Fibroblast of lung (primary cell): ENCODE measurements around the gene THRB. TPM values are rescaled to one million over a fixed set of nuclear protein-coding genes. Genes with fewer than 3 reads are reported as not detected.

Experiments used
- DNase-seq, 2 donors: peaks; one replicate each; pipeline versions ENCODE4 v3.0.0 to v3.0.0-alpha.2; 2010; ENCODE audit warnings: low read depth in 2 of 2
- H2AFZ ChIP-seq: 2 replicates; pipeline ENCODE4 v1.5.1; 2012; ENCODE audit warnings: low read length, control low read depth, inconsistent platforms
- H3K27ac ChIP-seq: 2 replicates; pipeline ENCODE4 v1.5.1; 2011; ENCODE audit warnings: low read length, control low read depth; ENCODE audit not compliant: insufficient read depth
- H3K27me3 ChIP-seq: 2 replicates; pipeline ENCODE4 v1.5.1; 2011; ENCODE audit warnings: mild to moderate bottlenecking, low read length; ENCODE audit not compliant: control insufficient read depth, insufficient read depth
- H3K36me3 ChIP-seq: 2 replicates; pipeline ENCODE4 v1.5.1; 2011; ENCODE audit warnings: low read length; ENCODE audit not compliant: control insufficient read depth, insufficient read depth
- H3K4me1 ChIP-seq: 2 replicates; pipeline ENCODE4 v1.5.1; 2011; ENCODE audit warnings: low read length; ENCODE audit not compliant: control insufficient read depth, insufficient read depth; ENCODE audit errors: extremely low read depth
- H3K4me2 ChIP-seq: 2 replicates; pipeline ENCODE4 v1.5.1; 2011; ENCODE audit warnings: low read length, control low read depth; ENCODE audit not compliant: insufficient read depth; ENCODE audit errors: extremely low read depth
- H3K4me3 ChIP-seq, 4 experiments: fragments of 200-600 bp in 1 of 4; sonication (generic) in 1 of 4; replicated peaks in 1 of 4; 2 replicates each; pipeline ENCODE4 v1.5.1; 2011 to 2016; ENCODE audit warnings: low read length in 4 of 4, low read depth in 3 of 4, mild to moderate bottlenecking in 3 of 4, control low read depth in 2 of 4, inconsistent platforms in 1 of 4, mixed read lengths in 1 of 4; ENCODE audit not compliant: insufficient read depth in 1 of 4; ENCODE audit errors: control extremely low read depth in 1 of 4
- H3K79me2 ChIP-seq: 2 replicates; pipeline ENCODE4 v1.5.1; 2012; ENCODE audit warnings: mild to moderate bottlenecking, low read length, inconsistent platforms; ENCODE audit not compliant: control insufficient read depth, insufficient read depth
- H3K9ac ChIP-seq: 2 replicates; pipeline ENCODE4 v1.5.1; 2011; ENCODE audit warnings: mild to moderate bottlenecking, low read length, control low read depth; ENCODE audit not compliant: insufficient read depth
- H3K9me3 ChIP-seq: 2 replicates; pipeline ENCODE4 v1.5.1; 2012; ENCODE audit warnings: low read depth, low read length; ENCODE audit not compliant: control insufficient read depth, insufficient read depth
- H4K20me1 ChIP-seq: 2 replicates; pipeline ENCODE4 v1.5.1; 2011; ENCODE audit warnings: low read length; ENCODE audit not compliant: control insufficient read depth, insufficient read depth; ENCODE audit errors: extremely low read depth
- EZH2 ChIP-seq: IDR thresholded peaks from 2 replicates; pipeline ENCODE4 v1.5.1; 2012; ENCODE audit warnings: low read length, control low read depth, mild to moderate bottlenecking; ENCODE audit errors: missing control alignments
- polyA plus RNA-seq, 2 donors: library from polyadenylated mRNA; depleted of rRNA in 1 of 2; stranded (reverse) in 1 of 2; unstranded in 1 of 2; fragments of >200 nt; gene quantifications; 2 replicates each; pipeline ENCODE4 v1.2.1, GENCODE V29; 2011 to 2012; ENCODE audit warnings: missing spikeins in 1 of 2
- total RNA-seq: library from RNA; depleted of rRNA; stranded (reverse); fragments of >200 nt; gene quantifications from 2 replicates; pipeline ENCODE4 v1.2.1, GENCODE V29; 2014
- TF ChIP-seq, protein P1 (sequence below), 2 donors: IDR thresholded peaks in 1 of 2; conservative IDR thresholded peaks in 1 of 2; 1 replicate in 1 of 2; 2 replicates in 1 of 2; pipeline ENCODE4 v1.5.1; 2011 to 2012; ENCODE audit warnings: low read length in 2 of 2, control low read depth in 1 of 2, inconsistent platforms in 1 of 2, low read depth in 1 of 2, mild to moderate bottlenecking in 1 of 2

THRB gene
- total and polyA plus RNA-seq, 2 donors (not counting 1 experiment from before 2014, with no cell fraction given) = 4.2 to 7.4 TPM

DNA sequence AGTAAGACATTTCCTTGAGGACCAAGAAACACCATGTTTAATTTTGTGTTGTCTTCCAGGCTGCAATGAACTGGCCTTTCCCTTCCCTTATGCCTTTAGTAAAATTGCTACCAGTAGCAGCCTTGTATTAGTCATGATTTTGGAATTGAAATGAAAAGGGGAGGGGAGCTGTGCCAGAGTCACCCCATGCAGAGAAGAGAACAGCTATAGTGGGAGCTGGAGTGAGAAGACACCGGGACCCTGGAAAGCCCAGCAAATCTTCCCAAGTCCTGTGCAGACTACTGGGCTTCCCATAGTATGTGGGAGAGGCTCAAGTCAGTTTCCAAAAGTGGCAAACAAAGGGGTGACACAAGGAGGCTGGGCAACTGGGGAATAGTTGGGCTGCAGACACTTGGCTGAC lies 371.1 kb downstream of the THRB start:
- Histone ChIP-seq H3K9me3 (no peaks in the 10 kb centered on the region), H2AFZ (no peak overlapping the region), H3K27me3 (no peaks in the 10 kb centered on the region), H3K4me3 (no peak overlapping the region), H3K79me2 (no peaks in the 10 kb centered on the region), H3K9ac (no peak overlapping the region), H3K4me2 (peak overlapping the region; percentile 16), H3K4me1 (peaks cover 17% of the 10 kb centered on the region), H4K20me1 (no peaks in the 10 kb centered on the region), H3K27ac (no peak overlapping the region), H3K36me3 (no peaks in the 10 kb centered on the region)
- peak; percentile 33 to 55 for DNase-seq
- no peak for TF ChIP-seq EZH2
- TF ChIP-seq, protein P1, sequence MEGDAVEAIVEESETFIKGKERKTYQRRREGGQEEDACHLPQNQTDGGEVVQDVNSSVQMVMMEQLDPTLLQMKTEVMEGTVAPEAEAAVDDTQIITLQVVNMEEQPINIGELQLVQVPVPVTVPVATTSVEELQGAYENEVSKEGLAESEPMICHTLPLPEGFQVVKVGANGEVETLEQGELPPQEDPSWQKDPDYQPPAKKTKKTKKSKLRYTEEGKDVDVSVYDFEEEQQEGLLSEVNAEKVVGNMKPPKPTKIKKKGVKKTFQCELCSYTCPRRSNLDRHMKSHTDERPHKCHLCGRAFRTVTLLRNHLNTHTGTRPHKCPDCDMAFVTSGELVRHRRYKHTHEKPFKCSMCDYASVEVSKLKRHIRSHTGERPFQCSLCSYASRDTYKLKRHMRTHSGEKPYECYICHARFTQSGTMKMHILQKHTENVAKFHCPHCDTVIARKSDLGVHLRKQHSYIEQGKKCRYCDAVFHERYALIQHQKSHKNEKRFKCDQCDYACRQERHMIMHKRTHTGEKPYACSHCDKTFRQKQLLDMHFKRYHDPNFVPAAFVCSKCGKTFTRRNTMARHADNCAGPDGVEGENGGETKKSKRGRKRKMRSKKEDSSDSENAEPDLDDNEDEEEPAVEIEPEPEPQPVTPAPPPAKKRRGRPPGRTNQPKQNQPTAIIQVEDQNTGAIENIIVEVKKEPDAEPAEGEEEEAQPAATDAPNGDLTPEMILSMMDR (conservative IDR thresholded peaks at IDR 0.05 in 1 of 2, IDR thresholded peaks at IDR 0.05 in 1 of 2; ENCODE audit: low read depth in 1 of 2, low read length in 2 of 2) = no peak

DNA sequence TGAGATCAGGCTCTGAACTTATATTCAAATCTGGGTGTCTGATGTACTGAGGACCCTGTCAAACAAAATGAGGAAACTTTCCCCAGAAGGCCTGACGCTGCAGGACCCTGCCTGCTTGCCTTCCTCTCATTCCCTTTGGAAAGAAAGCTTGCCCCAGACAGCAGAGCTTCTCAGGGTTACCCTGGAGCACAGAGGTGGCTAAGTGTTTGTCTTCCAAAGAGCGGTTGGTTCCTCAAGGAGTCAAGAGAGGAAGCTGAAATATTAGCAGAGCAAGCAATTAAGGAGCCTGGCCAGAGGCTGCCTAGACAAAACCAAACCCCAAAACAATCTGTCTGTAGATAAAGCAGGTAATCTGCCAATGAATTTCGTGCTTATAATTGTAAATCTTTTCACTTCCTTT lies 374.2 kb downstream of the THRB start:
- TF ChIP-seq, protein P1 (conservative IDR thresholded peaks at IDR 0.05 in 1 of 2, IDR thresholded peaks at IDR 0.05 in 1 of 2; ENCODE audit: low read depth in 1 of 2, low read length in 2 of 2) = no peak
- TF ChIP-seq EZH2 = no peak
- Histone ChIP-seq H3K9me3 (no peaks in the 10 kb centered on the region), H3K9ac (no peak overlapping the region), H3K4me3 (no peak overlapping the region), H4K20me1 (no peaks in the 10 kb centered on the region), H3K36me3 (no peaks in the 10 kb centered on the region), H3K4me2 (no peak overlapping the region), H3K27me3 (no peaks in the 10 kb centered on the region), H2AFZ (no peak overlapping the region), H3K4me1 (peaks cover 9% of the 10 kb centered on the region), H3K27ac (no peak overlapping the region), H3K79me2 (no peaks in the 10 kb centered on the region)
- DNase-seq = no peak

DNA sequence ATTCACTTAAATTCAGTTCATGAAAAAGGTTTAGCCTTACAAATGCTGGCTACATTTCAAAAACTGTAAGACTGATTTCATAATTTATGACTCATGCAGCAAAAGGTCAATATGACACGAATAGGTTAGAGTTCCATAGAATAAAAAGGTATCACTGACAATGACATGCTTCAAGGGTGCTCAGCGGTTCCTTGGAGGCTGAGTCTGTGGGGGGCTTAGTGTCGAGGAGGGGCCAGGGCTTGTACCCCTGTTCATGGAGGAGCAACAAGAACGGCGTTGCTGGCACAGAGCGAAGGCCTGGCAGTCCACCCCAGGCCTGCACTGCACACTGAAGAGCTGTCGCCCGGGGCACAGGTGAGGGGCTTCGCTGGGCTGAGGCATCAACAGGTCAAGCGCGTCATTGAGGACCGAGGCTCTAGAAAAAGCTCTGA lies 375.3 kb downstream of the THRB start:
- H4K20me1 ChIP-seq = no peaks in the 10 kb centered on the region
- H3K9ac ChIP-seq = no peak overlapping the region
- no peaks in the 10 kb centered on the region for H3K79me2 ChIP-seq
- no peak overlapping the region for H3K27ac ChIP-seq
- DNase-seq = peak; percentile 60 to 86
- no peak overlapping the region for H3K4me3 ChIP-seq
- H3K9me3 ChIP-seq = no peaks in the 10 kb centered on the region
- no peak overlapping the region for H3K4me2 ChIP-seq
- no peaks in the 10 kb centered on the region for H3K36me3 ChIP-seq
- H2AFZ ChIP-seq = no peak overlapping the region
- H3K4me1 ChIP-seq = peaks cover 9% of the 10 kb centered on the region
- no peak for TF ChIP-seq EZH2
- TF ChIP-seq, protein P1 (conservative IDR thresholded peaks at IDR 0.05 in 1 of 2, IDR thresholded peaks at IDR 0.05 in 1 of 2; ENCODE audit: low read depth in 1 of 2, low read length in 2 of 2) = no peak
- no peaks in the 10 kb centered on the region for H3K27me3 ChIP-seq
